WTC11 (cell line): ENCODE results near the gene PLEKHA5. TPM values are rescaled to one million over a fixed set of nuclear protein-coding genes. Genes with fewer than 3 reads are reported as not detected.

ENCODE experiments used
- ATAC-seq: fragments of 200-7000 bp; cut with Tn5 transposase; 2 replicates; pipeline ENCODE4 v1.10.0; 2021; ENCODE audit warnings: mild to moderate bottlenecking, moderate library complexity
- CTCF ChIA-PET: fragments of 300-600 bp; sonication (Branson Sonifier 250); formaldehyde crosslinking; loops from one replicate; lab custom pipeline; 2021; ENCODE audit warnings: antibody characterized with exemption; lab: Charles Lee
- POLR2A ChIA-PET: fragments of 350-600 bp; sonication (Branson Sonifier 250); formaldehyde crosslinking; loops from one replicate; lab custom pipeline; 2021; ENCODE audit warnings: antibody characterized with exemption; lab: Charles Lee
- DNase-seq: peaks from one replicate; pipeline ENCODE4 v3.0.0; 2021; ENCODE audit warnings: low spot score
- H3K27ac Mint-ChIP-seq: 2 replicates; pipeline ENCODE4 v1.8.0; 2021; ENCODE audit warnings: mixed read lengths
- H3K27me3 Mint-ChIP-seq: 2 replicates; pipeline ENCODE4 v1.8.0; 2021; ENCODE audit warnings: low read depth, mild to moderate bottlenecking, moderate library complexity, mixed read lengths
- H3K36me3 Mint-ChIP-seq: 2 replicates; pipeline ENCODE4 v1.8.0; 2021; ENCODE audit warnings: mixed read lengths
- H3K4me1 Mint-ChIP-seq: 2 replicates; pipeline ENCODE4 v1.8.0; 2022; ENCODE audit warnings: mixed read lengths
- H3K4me3 Mint-ChIP-seq: 2 replicates; pipeline ENCODE4 v1.8.0; 2021; ENCODE audit warnings: mild to moderate bottlenecking, moderate library complexity, mixed read lengths
- H3K9me3 Mint-ChIP-seq: 2 replicates; pipeline ENCODE4 v1.8.0; 2021; ENCODE audit warnings: mixed read lengths
- ATF2 ChIP-seq: sonication (generic); formaldehyde crosslinking; IDR thresholded peaks from 2 replicates; pipeline ENCODE4 v1.8.1; 2022; ENCODE audit warnings: low read depth, missing genetic modification reagents, borderline replicate concordance
- CTCF ChIP-seq: fragments of 200-600 bp; IDR thresholded peaks from 2 replicates; pipeline ENCODE4 v1.8.0; 2022; ENCODE audit warnings: antibody characterized with exemption
- GRHL2 ChIP-seq: fragments of 250-450 bp; sonication (Bioruptor Pico); IDR thresholded peaks from 2 replicates; pipeline ENCODE4 v1.8.0; 2022; ENCODE audit warnings: mild to moderate bottlenecking, moderate library complexity; ENCODE audit not compliant: insufficient replicate concordance, severe bottlenecking
- JUN ChIP-seq: sonication (generic); formaldehyde crosslinking; IDR thresholded peaks from 2 replicates; pipeline ENCODE4 v1.8.0; 2023; ENCODE audit warnings: mild to moderate bottlenecking, missing genetic modification reagents
- NR2C2 ChIP-seq: sonication (generic); formaldehyde crosslinking; IDR thresholded peaks from 2 replicates; pipeline ENCODE4 v1.8.0; 2022; ENCODE audit warnings: mild to moderate bottlenecking, missing genetic modification reagents
- ZNF121 ChIP-seq: sonication (generic); formaldehyde crosslinking; IDR thresholded peaks from 2 replicates; pipeline ENCODE4 v1.8.0; 2023; ENCODE audit warnings: missing genetic modification reagents
- ZNF232 ChIP-seq: sonication (generic); formaldehyde crosslinking; IDR thresholded peaks from 2 replicates; pipeline ENCODE4 v1.8.0; 2022; ENCODE audit warnings: mild to moderate bottlenecking, missing genetic modification reagents
- ZNF416 ChIP-seq: fragments of 250-450 bp; sonication (Bioruptor Pico); IDR thresholded peaks from 2 replicates; pipeline ENCODE4 v1.9.0; 2021; ENCODE audit warnings: mild to moderate bottlenecking, inconsistent platforms
- total RNA-seq: library from RNA; stranded (reverse); gene quantifications from 3 replicates; pipeline ENCODE4 v1.2.3, GENCODE V29; 2021
- TF ChIP-seq, protein P1 (sequence below): sonication (generic); formaldehyde crosslinking; IDR thresholded peaks from 2 replicates; pipeline ENCODE4 v1.8.0; 2023; ENCODE audit warnings: missing genetic modification reagents
- TF ChIP-seq, protein P2 (sequence below): fragments of 250-450 bp; sonication (Bioruptor Pico); IDR thresholded peaks from 2 replicates; pipeline ENCODE4 v2.1.2; 2022; ENCODE audit warnings: mild to moderate bottlenecking, moderate library complexity

PLEKHA5 gene
- total RNA-seq, 1 experiment from 2014 or later: 61.1 TPM

- no peaks in the 10 kb centered on the region for H3K9me3 Mint-ChIP-seq
- H3K4me1 Mint-ChIP-seq: peaks cover 58% of the 10 kb centered on the region
- H3K27ac Mint-ChIP-seq: peak overlapping the region; percentile 28; the same call in 1 of the 2 replicates
- H3K36me3 Mint-ChIP-seq: peaks cover 11% of the 10 kb centered on the region
- H3K4me3 Mint-ChIP-seq: no peak overlapping the region
- no peak for ATAC-seq
- TF ChIP-seq JUN (no peak), ZNF416 (CRISPR knock-in tag) (no peak)
- ChIA-PET POLR2A (no interaction called here), CTCF (interaction anchor here (1.0 kb wide), 1 partner anchor 15 kb away, joined by 4 read pairs; no protein-coding TSS in a partner anchor)
- no peak for DNase-seq
- no peaks in the 10 kb centered on the region for H3K27me3 Mint-ChIP-seq
Measured at GRCh38 chr12:19181666-19182426, 52.3 kb downstream of the PLEKHA5 start.

GRCh38 chr12:19183121-19183838 is 53.7 kb downstream of the PLEKHA5 start:
- no peak for TF ChIP-seq NR2C2 (CRISPR knock-in tag)
- TF ChIP-seq ZNF121 (CRISPR knock-in tag): peak; percentile 82; the same call in 1 of the 2 replicates
- TF ChIP-seq, all 79 proteins: peak for 1
- ChIA-PET POLR2A (no interaction called here), CTCF (no interaction called here)
- H3K4me1 Mint-ChIP-seq: peaks cover 64% of the 10 kb centered on the region
- H3K36me3 Mint-ChIP-seq: peaks cover 6% of the 10 kb centered on the region; the same call in 1 of the 2 replicates
- no peak for ATAC-seq
- peak overlapping the region; percentile 80 for H3K27ac Mint-ChIP-seq
- DNase-seq: no peak
- H3K27me3 Mint-ChIP-seq: no peaks in the 10 kb centered on the region
- H3K4me3 Mint-ChIP-seq: no peak overlapping the region
- H3K9me3 Mint-ChIP-seq: no peaks in the 10 kb centered on the region

- Mint-ChIP-seq H3K36me3 (no peaks in the 10 kb centered on the region), H3K27me3 (no peaks in the 10 kb centered on the region), H3K4me1 (peaks cover 70% of the 10 kb centered on the region), H3K9me3 (no peaks in the 10 kb centered on the region), H3K27ac (peak overlapping the region; percentile 64), H3K4me3 (peak overlapping the region; percentile 7; the same call in 1 of the 2 replicates)
- no peak for DNase-seq
- POLR2A ChIA-PET: no interaction called here
- peak; percentile 85 for ATAC-seq
- CTCF ChIA-PET: interaction anchor here (1.1 to 2.1 kb wide), 11 partner anchors 11 to 757 kb away, joined by 3 to 9 read pairs (median 4); no protein-coding TSS in a partner anchor
- TF ChIP-seq, protein P1, sequence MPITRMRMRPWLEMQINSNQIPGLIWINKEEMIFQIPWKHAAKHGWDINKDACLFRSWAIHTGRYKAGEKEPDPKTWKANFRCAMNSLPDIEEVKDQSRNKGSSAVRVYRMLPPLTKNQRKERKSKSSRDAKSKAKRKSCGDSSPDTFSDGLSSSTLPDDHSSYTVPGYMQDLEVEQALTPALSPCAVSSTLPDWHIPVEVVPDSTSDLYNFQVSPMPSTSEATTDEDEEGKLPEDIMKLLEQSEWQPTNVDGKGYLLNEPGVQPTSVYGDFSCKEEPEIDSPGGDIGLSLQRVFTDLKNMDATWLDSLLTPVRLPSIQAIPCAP (CRISPR knock-in tag): no peak
- TF ChIP-seq ZNF232 (CRISPR knock-in tag): 0 out of 2 replicates have a peak, but pooled peaks have one; percentile 27
- TF ChIP-seq ATF2: no peak
- TF ChIP-seq, protein P2, sequence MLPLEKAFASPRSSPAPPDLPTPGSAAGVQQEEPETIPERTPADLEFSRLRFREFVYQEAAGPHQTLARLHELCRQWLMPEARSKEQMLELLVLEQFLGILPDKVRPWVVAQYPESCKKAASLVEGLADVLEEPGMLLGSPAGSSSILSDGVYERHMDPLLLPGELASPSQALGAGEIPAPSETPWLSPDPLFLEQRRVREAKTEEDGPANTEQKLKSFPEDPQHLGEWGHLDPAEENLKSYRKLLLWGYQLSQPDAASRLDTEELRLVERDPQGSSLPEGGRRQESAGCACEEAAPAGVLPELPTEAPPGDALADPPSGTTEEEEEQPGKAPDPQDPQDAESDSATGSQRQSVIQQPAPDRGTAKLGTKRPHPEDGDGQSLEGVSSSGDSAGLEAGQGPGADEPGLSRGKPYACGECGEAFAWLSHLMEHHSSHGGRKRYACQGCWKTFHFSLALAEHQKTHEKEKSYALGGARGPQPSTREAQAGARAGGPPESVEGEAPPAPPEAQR: 0 out of 2 replicates have a peak, but pooled peaks have one; percentile 55
Measured at GRCh38 chr12:19185262-19185929, 55.9 kb downstream of the PLEKHA5 start.

DNA sequence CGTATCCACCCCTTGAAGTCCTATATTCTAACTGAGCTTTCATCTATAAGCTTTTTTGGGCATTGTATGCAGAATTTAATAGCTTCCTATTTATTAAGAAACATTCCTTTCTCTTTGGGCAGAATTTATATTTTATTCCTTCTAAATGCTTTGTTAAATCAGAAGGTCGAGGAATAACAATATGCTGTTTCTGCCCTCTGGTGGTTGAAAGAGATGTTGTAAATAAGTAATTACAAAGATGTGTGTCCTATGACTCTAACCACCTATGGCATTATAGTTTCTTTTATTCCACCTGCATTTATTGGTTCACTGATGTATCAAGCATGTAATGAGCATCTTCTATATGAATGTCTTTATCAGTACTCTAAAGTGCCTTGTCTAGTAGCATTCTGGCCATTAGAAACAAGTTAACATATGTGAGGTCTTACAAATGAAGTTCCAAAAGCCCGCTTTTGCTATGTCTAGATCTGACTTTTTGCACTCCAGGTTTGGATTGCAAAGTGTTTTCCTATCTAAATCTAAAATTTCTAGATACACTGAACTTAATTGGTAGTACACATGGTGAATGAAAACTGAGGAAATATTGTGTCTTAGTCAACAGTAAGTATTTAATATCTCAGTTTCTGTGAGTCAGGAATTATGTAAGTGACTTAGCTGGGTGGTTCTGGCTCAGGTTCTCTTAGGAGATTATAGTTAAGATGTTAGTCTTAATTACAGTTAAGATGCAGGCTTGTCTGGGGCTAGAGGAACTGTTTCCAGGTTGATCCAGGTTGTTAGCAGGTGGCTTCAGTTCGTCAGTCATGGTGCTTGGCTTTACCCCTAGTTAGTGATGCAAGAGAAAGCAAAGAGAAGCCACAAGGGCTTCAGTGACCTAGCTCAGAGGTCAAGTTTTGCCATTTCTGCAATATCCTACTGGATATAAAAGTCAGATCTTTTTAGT is 57.5 kb downstream of the PLEKHA5 start:
- Mint-ChIP-seq H3K4me1 (peaks cover 82% of the 10 kb centered on the region), H3K27ac (peak overlapping the region; percentile 79), H3K9me3 (no peaks in the 10 kb centered on the region), H3K36me3 (no peaks in the 10 kb centered on the region), H3K27me3 (no peaks in the 10 kb centered on the region), H3K4me3 (no peak overlapping the region)
- DNase-seq: no peak
- TF ChIP-seq CTCF (peak; percentile 65), ZNF232 (CRISPR knock-in tag) (no peak), JUN (no peak), GRHL2 (CRISPR knock-in tag) (no peak)
- TF ChIP-seq, all 79 proteins: peak for 1
- no peak for ATAC-seq
- POLR2A ChIA-PET: no interaction called here
- CTCF ChIA-PET: interaction anchor here (0.8 to 1.9 kb wide), 15 partner anchors 10 to 758 kb away, joined by 3 to 9 read pairs (median 4); no protein-coding TSS in a partner anchor
